HG03060 (cell line): ENCODE data around the gene LRCH1.

Experiments
- ATAC-seq: cut with Tn5 transposase; IDR thresholded peaks from one replicate; pipeline ENCODE4 v1.9.1; 2021; ENCODE audit warnings: low read depth, moderate number of reproducible peaks; ENCODE audit not compliant: unreplicated experiment

Gene LRCH1

GRCh38 chr13:46775385-46776107 is 222.6 kb downstream of the LRCH1 start:
- no peak for ATAC-seq

DNA sequence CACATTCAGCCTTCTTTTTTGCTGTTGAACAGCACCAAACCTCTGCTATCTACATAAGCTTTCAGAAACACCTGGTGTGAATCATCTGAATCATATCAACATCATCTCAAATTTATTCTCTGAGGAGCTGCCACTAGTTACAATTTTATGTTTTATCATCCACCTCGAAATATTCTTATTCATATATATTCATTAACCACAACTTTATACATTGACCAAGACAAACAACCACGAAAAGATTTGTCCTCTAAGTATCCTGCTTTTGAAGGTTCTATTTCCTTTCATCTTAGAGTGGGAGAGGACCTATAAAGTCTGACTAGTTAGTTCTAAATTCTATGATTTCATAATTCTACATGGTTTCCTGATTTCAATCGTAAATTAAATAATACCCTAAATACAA is 225.1 kb downstream of the LRCH1 start:
- ATAC-seq, result no peak

- ATAC-seq, result no peak
Measured at GRCh38 chr13:46778890-46779289, 225.9 kb downstream of the LRCH1 start.

GRCh38 chr13:46782066-46782465 is 229.1 kb downstream of the LRCH1 start:
- no peak for ATAC-seq

GRCh38 chr13:46782691-46783090 is 229.7 kb downstream of the LRCH1 start:
- no peak for ATAC-seq

GRCh38 chr13:46783504-46783903 is 230.5 kb downstream of the LRCH1 start:
- no peak for ATAC-seq

GRCh38 chr13:46795321-46795720 is 242.4 kb downstream of the LRCH1 start:
- ATAC-seq, result no peak

DNA sequence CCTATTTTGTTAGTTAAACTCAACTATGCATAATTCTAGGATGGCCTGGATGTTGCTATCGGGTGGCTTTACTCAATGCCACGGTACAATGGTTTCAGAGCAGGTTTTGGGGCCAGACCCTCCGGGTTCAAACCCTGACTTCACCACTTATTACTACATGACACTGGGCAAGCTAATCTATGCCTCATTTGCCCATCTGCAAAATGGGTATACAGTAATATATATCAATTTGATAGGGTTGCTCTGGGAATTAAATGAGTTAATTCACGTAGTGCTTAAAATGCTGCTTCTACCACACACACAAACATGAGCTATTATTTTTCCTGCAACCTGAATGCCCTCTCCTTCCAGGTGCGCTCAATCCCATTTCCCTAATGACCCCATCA is 243.2 kb downstream of the LRCH1 start:
- no peak for ATAC-seq

- ATAC-seq, result peak; percentile 64
Measured at GRCh38 chr13:46796515-46797474, 243.8 kb downstream of the LRCH1 start, which contains the start of gene ESD. Gene ESD (minus strand): TSS chr13:46797161. CDS start chr13:46791413, 5,748 bp downstream.

DNA sequence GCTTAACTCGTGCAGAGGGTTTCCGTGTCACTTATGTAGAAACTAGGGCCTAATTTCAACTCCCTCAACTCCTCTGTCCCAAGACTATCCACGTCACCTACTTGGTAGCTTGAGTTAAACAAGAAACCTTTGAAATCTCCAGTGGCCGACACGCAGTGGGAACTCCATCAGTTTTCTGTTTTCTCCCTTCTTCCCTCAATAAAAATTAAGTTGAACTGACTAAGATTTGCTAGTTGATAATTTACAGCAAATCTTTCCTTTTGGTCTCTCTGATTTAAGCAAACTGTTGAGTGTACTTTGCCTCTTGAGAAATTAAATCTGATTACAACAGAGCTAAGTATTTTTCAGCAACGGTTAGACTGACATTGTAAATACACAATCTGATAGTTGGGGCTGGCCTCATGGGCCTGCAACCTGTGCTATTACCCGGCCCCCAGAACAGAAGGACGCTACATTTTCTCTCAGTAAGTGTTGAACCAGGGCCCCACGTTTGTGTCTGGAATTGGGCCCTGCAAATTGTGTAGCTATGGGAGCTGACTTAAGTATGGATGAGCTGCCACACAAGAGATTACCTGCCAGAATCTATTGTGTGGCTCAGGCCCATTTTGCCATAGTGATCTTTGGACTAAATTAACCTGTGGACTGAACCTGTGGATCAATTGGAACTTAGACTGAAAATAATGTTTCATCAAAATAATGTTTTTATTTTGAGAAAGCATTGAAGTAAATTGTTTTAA is 244.7 kb downstream of the LRCH1 start:
- ATAC-seq, result no peak

DNA sequence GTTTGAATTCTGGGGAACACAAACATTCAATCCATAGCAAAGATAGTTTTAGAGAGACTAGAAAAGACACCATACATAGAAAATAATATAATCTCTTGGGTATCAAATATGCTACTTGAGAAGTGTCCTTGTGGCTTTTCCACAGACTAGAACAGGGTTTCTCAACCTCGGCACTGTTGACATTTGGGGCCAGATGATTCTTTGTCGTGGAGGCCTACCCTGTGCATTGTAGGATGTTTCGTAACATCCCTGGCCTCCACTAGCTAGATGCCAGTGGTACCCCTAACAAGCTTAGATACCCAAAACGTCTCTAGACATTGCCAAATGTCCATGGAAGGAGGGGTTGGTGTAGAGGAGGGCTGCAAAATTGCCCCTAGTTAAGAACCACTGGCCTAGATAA is 246.2 kb downstream of the LRCH1 start:
- ATAC-seq, result no peak

- ATAC-seq, result no peak
Measured at GRCh38 chr13:46801858-46802257, 248.9 kb downstream of the LRCH1 start.
